GM04504 (cell line): ENCODE measurements around the gene TMEM229B.
"Not testable (repeated sequence)": the region's sequence is repeated elsewhere in the genome, so short reads cannot be mapped to it uniquely, and the experiment has no call there.

Experiments used
- DNase-seq: peaks from one replicate; pipeline ENCODE4 v3.0.0-alpha.2; 2012; ENCODE audit warnings: low read depth

Gene TMEM229B

GRCh38 chr14:67453575-67454300, 34.8 kb downstream of the TMEM229B start:
- DNase-seq: no peak

GRCh38 chr14:67451667-67452066, 36.9 kb downstream of the TMEM229B start:
- DNase-seq: not testable (repeated sequence)

GRCh38 chr14:67449096-67449495, 39.4 kb downstream of the TMEM229B start:
- DNase-seq: no peak

GRCh38 chr14:67447033-67447381, 41.5 kb downstream of the TMEM229B start:
- no peak for DNase-seq

- DNase-seq: no peak
Measured at GRCh38 chr14:67446371-67447032, 42.0 kb downstream of the TMEM229B start.

- DNase-seq: no peak
Measured at GRCh38 chr14:67444395-67444794, 44.1 kb downstream of the TMEM229B start.

GRCh38 chr14:67442139-67442906, 46.2 kb downstream of the TMEM229B start:
- no peak for DNase-seq

- no peak for DNase-seq
Measured at GRCh38 chr14:67441672-67442071, 46.8 kb downstream of the TMEM229B start.

GRCh38 chr14:67441256-67441655, 47.3 kb downstream of the TMEM229B start:
- DNase-seq: no peak

- no peak for DNase-seq
Measured at GRCh38 chr14:67440513-67440912, 48.0 kb downstream of the TMEM229B start.

- no peak for DNase-seq
Measured at GRCh38 chr14:67438969-67439368, 49.6 kb downstream of the TMEM229B start.

GRCh38 chr14:67436006-67436866, 52.3 kb downstream of the TMEM229B start:
- no peak for DNase-seq

GRCh38 chr14:67435603-67436002, 52.9 kb downstream of the TMEM229B start:
- DNase-seq: no peak

- peak; percentile 36 for DNase-seq
Measured at GRCh38 chr14:67432050-67432564, 56.4 kb downstream of the TMEM229B start.

GRCh38 chr14:67429510-67430205, 58.9 kb downstream of the TMEM229B start:
- peak; percentile 59 for DNase-seq

GRCh38 chr14:67428501-67429031, 60.0 kb downstream of the TMEM229B start:
- DNase-seq: peak; percentile 33

- peak; percentile 54 for DNase-seq
Measured at GRCh38 chr14:67426983-67427606, 61.4 kb downstream of the TMEM229B start.

GRCh38 chr14:67426161-67426560, 62.4 kb downstream of the TMEM229B start:
- no peak for DNase-seq

GRCh38 chr14:67425608-67426007, 62.9 kb downstream of the TMEM229B start:
- DNase-seq: no peak

- no peak for DNase-seq
Measured at GRCh38 chr14:67424539-67424938, 64.0 kb downstream of the TMEM229B start.
